PFSK-1 (cell line): ENCODE results near the gene CCL11.

Experiments
- FOXP2 ChIP-seq: optimal IDR thresholded peaks from 2 replicates; pipeline ENCODE3; 2011; ENCODE audit warnings: borderline replicate concordance, control low read depth, inconsistent platforms; ENCODE audit not compliant: insufficient read depth; ENCODE audit errors: extremely low read length, extremely low read depth
- POLR2AphosphoS5 ChIP-seq: IDR thresholded peaks from 2 replicates; pipeline ENCODE4 v1.6.1; 2012; ENCODE audit warnings: low read depth, mild to moderate bottlenecking, control low read depth, low read length, moderate library complexity
- SIN3A ChIP-seq: IDR thresholded peaks from 2 replicates; pipeline ENCODE4 v1.6.1; 2012; ENCODE audit warnings: mild to moderate bottlenecking, low read length, moderate library complexity, borderline replicate concordance; ENCODE audit not compliant: insufficient read depth
- TAF1 ChIP-seq: IDR thresholded peaks from 2 replicates; pipeline ENCODE4 v1.6.1; 2012; ENCODE audit warnings: low read length, control low read depth, borderline replicate concordance; ENCODE audit not compliant: insufficient read depth
- TF ChIP-seq, protein P1 (sequence below), 2 experiments: IDR thresholded peaks; 2 replicates each; pipeline versions ENCODE4 v1.6.1 to v1.8.0; 2011 to 2012; ENCODE audit warnings: low read depth in 2 of 2, low read length in 2 of 2, control low read depth in 1 of 2, inconsistent platforms in 1 of 2, mild to moderate bottlenecking in 1 of 2, moderate library complexity in 1 of 2; ENCODE audit not compliant: insufficient read depth in 1 of 2

Gene CCL11

GRCh38 chr17:34252444-34253138 is 33.0 kb upstream of the CCL11 start:
- TF ChIP-seq TAF1 (no peak), SIN3A (0 out of 2 replicates have a peak, but pooled peaks have one; percentile 27)
- TF ChIP-seq, protein P1, sequence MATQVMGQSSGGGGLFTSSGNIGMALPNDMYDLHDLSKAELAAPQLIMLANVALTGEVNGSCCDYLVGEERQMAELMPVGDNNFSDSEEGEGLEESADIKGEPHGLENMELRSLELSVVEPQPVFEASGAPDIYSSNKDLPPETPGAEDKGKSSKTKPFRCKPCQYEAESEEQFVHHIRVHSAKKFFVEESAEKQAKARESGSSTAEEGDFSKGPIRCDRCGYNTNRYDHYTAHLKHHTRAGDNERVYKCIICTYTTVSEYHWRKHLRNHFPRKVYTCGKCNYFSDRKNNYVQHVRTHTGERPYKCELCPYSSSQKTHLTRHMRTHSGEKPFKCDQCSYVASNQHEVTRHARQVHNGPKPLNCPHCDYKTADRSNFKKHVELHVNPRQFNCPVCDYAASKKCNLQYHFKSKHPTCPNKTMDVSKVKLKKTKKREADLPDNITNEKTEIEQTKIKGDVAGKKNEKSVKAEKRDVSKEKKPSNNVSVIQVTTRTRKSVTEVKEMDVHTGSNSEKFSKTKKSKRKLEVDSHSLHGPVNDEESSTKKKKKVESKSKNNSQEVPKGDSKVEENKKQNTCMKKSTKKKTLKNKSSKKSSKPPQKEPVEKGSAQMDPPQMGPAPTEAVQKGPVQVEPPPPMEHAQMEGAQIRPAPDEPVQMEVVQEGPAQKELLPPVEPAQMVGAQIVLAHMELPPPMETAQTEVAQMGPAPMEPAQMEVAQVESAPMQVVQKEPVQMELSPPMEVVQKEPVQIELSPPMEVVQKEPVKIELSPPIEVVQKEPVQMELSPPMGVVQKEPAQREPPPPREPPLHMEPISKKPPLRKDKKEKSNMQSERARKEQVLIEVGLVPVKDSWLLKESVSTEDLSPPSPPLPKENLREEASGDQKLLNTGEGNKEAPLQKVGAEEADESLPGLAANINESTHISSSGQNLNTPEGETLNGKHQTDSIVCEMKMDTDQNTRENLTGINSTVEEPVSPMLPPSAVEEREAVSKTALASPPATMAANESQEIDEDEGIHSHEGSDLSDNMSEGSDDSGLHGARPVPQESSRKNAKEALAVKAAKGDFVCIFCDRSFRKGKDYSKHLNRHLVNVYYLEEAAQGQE (IDR thresholded peaks at IDR 0.05; ENCODE audit: insufficient read depth in 1 of 2, low read depth in 2 of 2, low read length in 2 of 2), result 0 out of 4 replicates have a peak, but pooled peaks of 1 of the 2 experiments have one; percentile 6

DNA sequence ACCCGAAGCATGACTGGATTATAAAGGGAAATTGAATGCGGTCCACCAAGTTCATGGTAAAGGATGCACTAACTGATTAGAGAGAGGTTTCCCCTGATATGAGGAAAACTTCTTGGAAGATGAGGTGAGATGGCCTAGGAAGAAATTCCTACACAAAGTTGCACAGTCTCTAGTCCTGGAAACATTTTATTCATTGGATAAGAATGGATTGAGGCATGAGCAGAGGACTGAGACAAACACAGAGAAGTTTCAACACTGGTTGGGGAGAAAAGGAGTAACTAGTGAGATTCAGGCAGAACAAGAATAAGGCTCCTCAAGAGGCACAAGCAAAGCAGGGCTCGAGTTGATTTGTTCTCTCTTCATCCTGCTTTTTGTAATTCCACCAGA is 32.4 kb upstream of the CCL11 start:
- TF ChIP-seq TAF1 (no peak), POLR2AphosphoS5 (no peak), FOXP2 (no peak), SIN3A (no peak)
- TF ChIP-seq, protein P1 (IDR thresholded peaks at IDR 0.05; ENCODE audit: insufficient read depth in 1 of 2, low read depth in 2 of 2, low read length in 2 of 2), result no peak

- TF ChIP-seq POLR2AphosphoS5 (no peak), TAF1 (no peak), FOXP2 (no peak), SIN3A (no peak)
- TF ChIP-seq, protein P1 (IDR thresholded peaks at IDR 0.05; ENCODE audit: insufficient read depth in 1 of 2, low read depth in 2 of 2, low read length in 2 of 2), result no peak
Observed at GRCh38 chr17:34254146-34254545, 31.4 kb upstream of the CCL11 start.

DNA sequence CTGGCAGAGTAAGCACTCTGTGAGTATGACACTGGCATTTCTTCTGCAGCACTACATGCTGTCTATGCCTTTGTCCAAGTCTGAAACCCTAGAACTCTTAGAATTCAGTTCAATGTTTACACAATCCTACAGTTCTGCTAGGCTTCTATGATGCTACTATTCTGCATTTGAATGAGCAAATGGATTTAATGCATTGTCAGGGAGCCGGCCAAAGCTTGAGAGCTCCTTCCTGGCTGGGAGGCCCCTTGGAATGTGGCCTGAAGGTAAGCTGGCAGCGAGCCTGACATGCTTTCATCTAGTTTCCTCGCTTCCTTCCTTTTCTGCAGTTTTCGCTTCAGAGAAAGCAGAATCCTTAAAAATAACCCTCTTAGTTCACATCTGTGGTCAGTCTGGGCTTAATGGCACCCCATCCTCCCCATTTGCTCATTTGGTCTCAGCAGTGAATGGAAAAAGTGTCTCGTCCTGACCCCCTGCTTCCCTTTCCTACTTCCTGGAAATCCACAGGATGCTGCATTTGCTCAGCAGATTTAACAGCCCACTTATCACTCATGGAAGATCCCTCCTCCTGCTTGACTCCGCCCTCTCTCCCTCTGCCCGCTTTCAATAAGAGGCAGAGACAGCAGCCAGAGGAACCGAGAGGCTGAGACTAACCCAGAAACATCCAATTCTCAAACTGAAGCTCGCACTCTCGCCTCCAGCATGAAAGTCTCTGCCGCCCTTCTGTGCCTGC is 30.7 kb upstream of the CCL11 start, which contains the start of gene CCL2:
TSS of gene CCL2 (plus strand) at position 635 of the 730 bp plus-strand sequence. CDS start at position 700, 65 bp downstream.
- TF ChIP-seq POLR2AphosphoS5 (0 out of 2 replicates have a peak, but pooled peaks have one; percentile 36), SIN3A (no peak), FOXP2 (peak; percentile 44), TAF1 (no peak)
- TF ChIP-seq, protein P1 (IDR thresholded peaks at IDR 0.05; ENCODE audit: insufficient read depth in 1 of 2, low read depth in 2 of 2, low read length in 2 of 2), result no peak
